ENCODE results near the gene TSPAN18. TPM values are rescaled to one million over a fixed set of nuclear protein-coding genes. Genes with fewer than 3 reads are reported as not detected.

Gene TSPAN18
- polyA plus RNA-seq, 6 donors from 2014 or later = 0.27 to 1.6 (median 1.1) TPM; not detected in 1

GRCh38 chr11:44733877-44734276 lies 7.1 kb downstream of the TSPAN18 start:
- Mint-ChIP-seq H3K36me3 (peaks cover 0 to 5% of the 10 kb centered on the region in 2 donors), H3K27ac (no peak overlapping the region), H3K27me3 (peaks cover 28 to 79% (median 46%) of the 10 kb centered on the region in 3 donors), H3K4me1 (peaks cover 0 to 3% (median under 1%) of the 10 kb centered on the region in 3 donors), H3K4me3 (no peak overlapping the region), H3K9me3 (peaks cover 0 to 2% (median 0%) of the 10 kb centered on the region in 7 donors)
- ATAC-seq (ENCODE audit: low read depth in 2 of 2) = no peak
- no peak for DNase-seq

GRCh38 chr11:44734843-44735381 lies 8.2 kb downstream of the TSPAN18 start:
- Mint-ChIP-seq H3K27ac (no peak overlapping the region), H3K27me3 (peaks cover 26 to 77% (median 36%) of the 10 kb centered on the region in 3 donors), H3K4me1 (peaks cover 0 to 3% (median 0%) of the 10 kb centered on the region in 3 donors), H3K9me3 (peaks cover 0 to 2% (median 0%) of the 10 kb centered on the region in 7 donors), H3K36me3 (peaks cover 0 to 5% of the 10 kb centered on the region in 2 donors), H3K4me3 (peak overlapping the region in 1 of 8 donors; percentile 51)
- DNase-seq (no peak), ATAC-seq (ENCODE audit: low read depth in 2 of 2) (no peak)

- Mint-ChIP-seq H3K9me3 (no peaks in the 10 kb centered on the region), H3K4me1 (peaks cover 0 to 3% (median 0%) of the 10 kb centered on the region in 3 donors), H3K27ac (peak overlapping the region in 1 of 6 donors; percentile 68), H3K36me3 (peaks cover 0 to 5% of the 10 kb centered on the region in 2 donors), H3K4me3 (no peak overlapping the region), H3K27me3 (peaks cover 24 to 76% (median 31%) of the 10 kb centered on the region in 3 donors)
- DNase-seq (no peak), ATAC-seq (ENCODE audit: low read depth in 2 of 2) (no peak)
These were observed 10.0 kb downstream of the TSPAN18 start for GRCh38 chr11:44736791-44737190.

DNA sequence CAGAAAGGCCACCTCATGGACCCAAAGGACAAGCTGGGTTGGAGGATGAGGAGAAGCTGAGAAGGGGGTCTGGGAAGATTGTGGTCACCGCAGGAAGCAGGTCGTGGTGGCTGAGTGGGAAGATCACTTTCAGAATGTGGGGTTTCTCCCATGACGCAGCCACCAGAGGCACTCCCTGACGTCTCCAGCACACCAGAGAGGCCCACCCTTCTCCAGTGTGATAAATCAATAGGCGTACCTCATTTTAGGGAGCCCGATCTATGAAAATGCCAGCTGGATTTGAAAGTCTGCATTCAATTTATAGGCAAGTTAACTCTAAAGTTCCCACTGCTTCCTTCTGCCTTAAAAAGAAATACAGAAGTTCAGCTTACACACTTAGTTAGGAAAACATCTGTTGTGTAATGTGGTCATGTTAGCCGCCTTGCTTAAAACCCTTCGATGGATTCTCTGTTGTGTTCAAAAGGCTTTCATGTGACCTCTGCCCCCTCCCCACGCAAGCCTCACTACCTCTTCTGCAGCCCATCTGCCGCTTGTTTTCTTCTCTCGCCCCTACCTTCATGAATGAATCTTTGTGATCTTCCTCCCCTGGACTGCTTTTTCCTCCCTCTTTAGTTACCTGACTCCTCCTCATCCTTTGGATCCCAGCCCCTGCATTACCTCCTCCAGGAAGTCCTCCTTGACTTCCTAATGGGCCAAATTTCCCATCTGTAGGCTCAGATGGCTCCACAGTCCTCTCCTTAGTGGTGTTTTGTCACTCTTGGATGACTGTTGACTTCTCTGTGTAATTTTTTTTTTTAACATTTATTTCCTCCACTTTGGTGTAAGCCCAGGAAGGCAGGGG lies 10.7 kb downstream of the TSPAN18 start:
- ATAC-seq (ENCODE audit: low read depth in 2 of 2) = no peak
- Mint-ChIP-seq H3K4me1 (peaks cover 0 to 3% (median 0%) of the 10 kb centered on the region in 3 donors), H3K27ac (peak overlapping the region in 2 of 6 donors; percentile 25 to 59), H3K9me3 (no peaks in the 10 kb centered on the region), H3K27me3 (peaks cover 22 to 78% (median 38%) of the 10 kb centered on the region in 3 donors), H3K4me3 (no peak overlapping the region), H3K36me3 (peaks cover 0 to 5% of the 10 kb centered on the region in 2 donors)
- DNase-seq = no peak

- ATAC-seq (ENCODE audit: low read depth in 2 of 2) = no peak
- DNase-seq = no peak
- peaks cover 13 to 76% (median 39%) of the 10 kb centered on the region in 3 donors for H3K27me3 Mint-ChIP-seq
- no peak overlapping the region for H3K4me3 Mint-ChIP-seq
- H3K9me3 Mint-ChIP-seq = no peaks in the 10 kb centered on the region
- peaks cover 0 to 3% (median 0%) of the 10 kb centered on the region in 3 donors for H3K4me1 Mint-ChIP-seq
- peaks cover 0 to 5% of the 10 kb centered on the region in 2 donors for H3K36me3 Mint-ChIP-seq
- peak overlapping the region in 1 of 6 donors; percentile 79 for H3K27ac Mint-ChIP-seq
These were observed 12.0 kb downstream of the TSPAN18 start for GRCh38 chr11:44738791-44739190.

GRCh38 chr11:44740967-44741366 lies 14.2 kb downstream of the TSPAN18 start:
- no peak overlapping the region for H3K4me3 Mint-ChIP-seq
- DNase-seq (no peak), ATAC-seq (ENCODE audit: low read depth in 2 of 2) (no peak)
- peak overlapping the region in 1 of 6 donors; percentile 38 for H3K27ac Mint-ChIP-seq
- peaks cover 0 to 5% of the 10 kb centered on the region in 2 donors for H3K36me3 Mint-ChIP-seq
- H3K9me3 Mint-ChIP-seq = no peaks in the 10 kb centered on the region
- peaks cover 0 to 3% (median 0%) of the 10 kb centered on the region in 3 donors for H3K4me1 Mint-ChIP-seq
- peaks cover 13 to 54% (median 30%) of the 10 kb centered on the region in 3 donors for H3K27me3 Mint-ChIP-seq

DNA sequence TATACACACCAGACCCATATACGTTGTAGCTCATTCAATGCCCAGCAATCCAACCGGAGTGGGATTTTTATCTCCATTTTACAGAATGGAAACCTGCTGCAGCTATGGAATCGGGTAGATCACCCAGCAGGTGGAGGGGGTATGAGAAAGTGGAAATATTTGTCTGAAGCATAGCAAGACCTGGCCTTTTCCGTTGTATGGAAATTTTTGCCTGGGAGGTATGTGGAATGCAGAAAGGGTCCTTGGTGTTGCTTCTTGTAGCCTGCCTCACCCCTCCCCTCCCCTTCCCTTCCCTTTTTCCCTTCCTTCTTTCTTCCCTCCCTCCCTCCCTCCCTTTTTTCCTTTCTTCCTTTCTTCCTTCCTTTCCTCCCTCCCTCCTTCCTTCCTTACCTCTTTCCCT lies 15.2 kb downstream of the TSPAN18 start:
- peaks cover 13 to 54% (median 30%) of the 10 kb centered on the region in 3 donors for H3K27me3 Mint-ChIP-seq
- H3K36me3 Mint-ChIP-seq = peaks cover 0 to 5% of the 10 kb centered on the region in 2 donors
- H3K4me1 Mint-ChIP-seq = peaks cover 0 to 3% (median 0%) of the 10 kb centered on the region in 3 donors
- no peak for ATAC-seq (ENCODE audit: low read depth in 2 of 2)
- no peak overlapping the region for H3K4me3 Mint-ChIP-seq
- H3K9me3 Mint-ChIP-seq = no peaks in the 10 kb centered on the region
- DNase-seq = no peak
- no peak overlapping the region for H3K27ac Mint-ChIP-seq

GRCh38 chr11:44742508-44743246 lies 15.9 kb downstream of the TSPAN18 start:
- no peaks in the 10 kb centered on the region for H3K9me3 Mint-ChIP-seq
- H3K36me3 Mint-ChIP-seq = peaks cover 0 to 5% of the 10 kb centered on the region in 2 donors
- DNase-seq = no peak
- peaks cover 0 to under 1% (median 0%) of the 10 kb centered on the region in 3 donors for H3K4me1 Mint-ChIP-seq
- H3K27me3 Mint-ChIP-seq = peaks cover 13 to 50% (median 26%) of the 10 kb centered on the region in 3 donors
- ATAC-seq (ENCODE audit: low read depth in 2 of 2) = no peak
- no peak overlapping the region for H3K4me3 Mint-ChIP-seq
- H3K27ac Mint-ChIP-seq = peak overlapping the region in 1 of 6 donors; percentile 56

DNA sequence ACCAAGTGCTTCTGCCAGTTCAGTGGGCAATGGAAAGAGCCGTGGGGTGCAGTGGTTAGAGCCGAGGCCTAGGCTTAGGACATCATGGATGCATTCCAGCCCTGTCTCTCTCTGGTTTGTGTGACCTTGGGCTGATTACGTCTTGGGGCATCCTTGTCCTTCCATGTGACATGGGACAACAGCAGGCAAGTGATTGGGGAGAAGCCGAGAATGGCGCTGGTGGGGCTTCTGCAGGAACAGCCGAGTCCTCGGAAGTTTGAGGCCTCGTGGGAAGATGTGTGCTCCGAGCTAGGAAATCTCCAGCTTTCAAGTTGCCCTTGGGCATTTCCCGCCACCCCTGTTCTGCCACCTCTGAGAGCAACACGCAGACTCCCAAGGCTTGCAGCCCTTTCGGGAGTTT lies 16.6 kb downstream of the TSPAN18 start:
- H3K4me3 Mint-ChIP-seq = no peak overlapping the region
- peaks cover 0 to 4% of the 10 kb centered on the region in 2 donors for H3K36me3 Mint-ChIP-seq
- no peak for DNase-seq
- no peak overlapping the region for H3K27ac Mint-ChIP-seq
- H3K4me1 Mint-ChIP-seq = no peaks in the 10 kb centered on the region
- H3K27me3 Mint-ChIP-seq = peaks cover 12 to 44% (median 19%) of the 10 kb centered on the region in 3 donors
- no peak for ATAC-seq (ENCODE audit: low read depth in 2 of 2)
- no peaks in the 10 kb centered on the region for H3K9me3 Mint-ChIP-seq

- H3K36me3 Mint-ChIP-seq = no peaks in the 10 kb centered on the region
- no peaks in the 10 kb centered on the region for H3K4me1 Mint-ChIP-seq
- DNase-seq = no peak
- no peak for ATAC-seq (ENCODE audit: low read depth in 2 of 2)
- no peak overlapping the region for H3K4me3 Mint-ChIP-seq
- H3K9me3 Mint-ChIP-seq = peaks cover 0 to 2% (median 0%) of the 10 kb centered on the region in 7 donors
- peak overlapping the region in 1 of 6 donors; percentile 16 for H3K27ac Mint-ChIP-seq
- H3K27me3 Mint-ChIP-seq = peaks cover 8 to 37% (median 13%) of the 10 kb centered on the region in 3 donors
These were observed 17.3 kb downstream of the TSPAN18 start for GRCh38 chr11:44743959-44744557.

GRCh38 chr11:44746894-44747293 lies 20.1 kb downstream of the TSPAN18 start:
- no peak overlapping the region for H3K27ac Mint-ChIP-seq
- no peaks in the 10 kb centered on the region for H3K4me1 Mint-ChIP-seq
- H3K36me3 Mint-ChIP-seq = no peaks in the 10 kb centered on the region
- ATAC-seq (ENCODE audit: low read depth in 2 of 2) = no peak
- no peak overlapping the region for H3K4me3 Mint-ChIP-seq
- peaks cover 2 to 26% (median 8%) of the 10 kb centered on the region in 3 donors for H3K27me3 Mint-ChIP-seq
- peaks cover 0 to 2% (median 0%) of the 10 kb centered on the region in 7 donors for H3K9me3 Mint-ChIP-seq
- no peak for DNase-seq

- peaks cover 4 to 22% (median 5%) of the 10 kb centered on the region in 3 donors for H3K27me3 Mint-ChIP-seq
- H3K36me3 Mint-ChIP-seq = no peaks in the 10 kb centered on the region
- no peaks in the 10 kb centered on the region for H3K4me1 Mint-ChIP-seq
- ATAC-seq (ENCODE audit: low read depth in 2 of 2) = no peak
- DNase-seq = no peak
- H3K4me3 Mint-ChIP-seq = no peak overlapping the region
- H3K9me3 Mint-ChIP-seq = peaks cover 0 to 2% (median 0%) of the 10 kb centered on the region in 7 donors
- peak overlapping the region in 2 of 6 donors; percentile 52 to 59 for H3K27ac Mint-ChIP-seq
These were observed 20.6 kb downstream of the TSPAN18 start for GRCh38 chr11:44747316-44747715.

DNA sequence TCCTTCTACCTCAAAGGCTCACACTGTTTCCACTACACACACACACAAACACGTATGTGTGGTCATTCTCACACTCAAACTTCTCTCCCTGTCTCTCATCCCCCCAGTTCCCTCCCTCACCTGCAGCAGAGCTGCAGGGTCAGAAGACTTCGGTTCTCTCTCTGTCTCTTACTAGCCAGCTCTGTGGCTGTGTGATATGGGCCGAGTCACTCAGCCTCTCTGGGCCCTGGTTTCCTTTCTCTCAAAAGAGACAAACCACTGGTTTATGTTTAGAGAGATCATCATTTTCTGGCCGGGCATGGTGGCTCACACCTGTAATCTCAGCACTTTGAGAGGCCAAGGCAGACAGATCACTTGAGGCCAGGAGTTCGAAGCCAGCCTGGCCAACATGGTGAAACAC lies 21.1 kb downstream of the TSPAN18 start:
- peaks cover under 1 to 18% (median 8%) of the 10 kb centered on the region in 3 donors for H3K27me3 Mint-ChIP-seq
- ATAC-seq (ENCODE audit: low read depth in 2 of 2) (no peak), DNase-seq (no peak)
- no peaks in the 10 kb centered on the region for H3K4me1 Mint-ChIP-seq
- H3K4me3 Mint-ChIP-seq = no peak overlapping the region
- H3K9me3 Mint-ChIP-seq = peaks cover 0 to 2% (median 0%) of the 10 kb centered on the region in 7 donors
- peak overlapping the region in 2 of 6 donors; percentile 52 to 59 for H3K27ac Mint-ChIP-seq
- no peaks in the 10 kb centered on the region for H3K36me3 Mint-ChIP-seq

All from naive B cell (primary cell).